SU-DHL-6 (cell line): ENCODE results near the gene TDRD10.

Source experiments
- H2AFZ ChIP-seq: fragments of 200-600 bp; sonication (generic); 2 replicates; pipeline ENCODE4 v1.6.1; 2014; ENCODE audit warnings: low read depth, mild to moderate bottlenecking, moderate library complexity, mixed read lengths, antibody characterized with exemption, low read length; ENCODE audit not compliant: severe bottlenecking
- H3F3A ChIP-seq: fragments of 200-600 bp; shearing (Covaris generic); 2 replicates; pipeline ENCODE4 v1.6.0; 2016; ENCODE audit warnings: antibody characterized with exemption, mild to moderate bottlenecking; ENCODE audit not compliant: insufficient read depth
- H3K27ac ChIP-seq: fragments of 200-600 bp; sonication (generic); 2 replicates; pipeline ENCODE4 v1.5.1; 2016; ENCODE audit warnings: low read depth, mild to moderate bottlenecking, low read length, moderate library complexity, mixed read lengths
- H3K27me3 ChIP-seq: fragments of 200-600 bp; sonication (generic), shearing (Covaris generic); 2 replicates; pipeline ENCODE4 v1.6.0; 2014; ENCODE audit warnings: mild to moderate bottlenecking, low read length
- H3K36me3 ChIP-seq: fragments of 200-600 bp; sonication (generic); 2 replicates; pipeline ENCODE4 v1.6.1; 2014; ENCODE audit warnings: mild to moderate bottlenecking, low read length, mixed read lengths
- H3K4me2 ChIP-seq: fragments of 300-600, 200-600 bp; shearing (Covaris generic), sonication (generic); 2 replicates; pipeline ENCODE4 v1.6.0; 2014; ENCODE audit warnings: low read length, low read depth, mild to moderate bottlenecking; ENCODE audit not compliant: poor library complexity, severe bottlenecking
- H3K4me3 ChIP-seq: fragments of 200-600 bp; sonication (generic); 2 replicates; pipeline ENCODE4 v1.5.1; 2014; ENCODE audit warnings: antibody characterized with exemption, low read length, mild to moderate bottlenecking, mixed read lengths; ENCODE audit not compliant: insufficient read depth, poor library complexity, severe bottlenecking
- H3K79me2 ChIP-seq: fragments of 200-600 bp; sonication (generic); 2 replicates; pipeline ENCODE4 v1.6.1; 2014; ENCODE audit warnings: mild to moderate bottlenecking, low read length, moderate library complexity; ENCODE audit not compliant: insufficient read depth
- H3K9ac ChIP-seq: fragments of 200-600 bp; sonication (generic); 2 replicates; pipeline ENCODE4 v1.7.0; 2014; ENCODE audit warnings: mild to moderate bottlenecking, low read length
- H3K9me2 ChIP-seq: fragments of 200-600 bp; sonication (generic); replicated peaks from 2 replicates; pipeline ENCODE4 v1.6.1; 2014; ENCODE audit warnings: low read length; ENCODE audit not compliant: insufficient read depth
- H3K9me3 ChIP-seq: fragments of 200-600 bp; sonication (generic); 2 replicates; pipeline ENCODE4 v1.6.1; 2014; ENCODE audit warnings: low read length, mixed read lengths; ENCODE audit not compliant: insufficient read depth
- H4K20me1 ChIP-seq: fragments of 200-600 bp; sonication (generic); 2 replicates; pipeline ENCODE4 v1.6.1; 2014; ENCODE audit warnings: low read depth, mild to moderate bottlenecking, antibody characterized with exemption, low read length, moderate library complexity, mixed read lengths
- EZH2phosphoT487 ChIP-seq: fragments of 200-600 bp; sonication (generic), shearing (Covaris generic); conservative IDR thresholded peaks from 2 replicates; pipeline ENCODE4 v1.6.1; 2018; ENCODE audit warnings: mild to moderate bottlenecking, antibody characterized with exemption, low read length, moderate library complexity, mixed read lengths
- TF ChIP-seq, protein P1 (sequence below): fragments of 200-600 bp; sonication (generic); IDR thresholded peaks from one replicate; pipeline ENCODE4 v1.5.1; 2017; ENCODE audit warnings: antibody characterized with exemption, mild to moderate bottlenecking, low read length, moderate library complexity; ENCODE audit not compliant: insufficient read depth, poor library complexity, severe bottlenecking

The TDRD10 gene

DNA sequence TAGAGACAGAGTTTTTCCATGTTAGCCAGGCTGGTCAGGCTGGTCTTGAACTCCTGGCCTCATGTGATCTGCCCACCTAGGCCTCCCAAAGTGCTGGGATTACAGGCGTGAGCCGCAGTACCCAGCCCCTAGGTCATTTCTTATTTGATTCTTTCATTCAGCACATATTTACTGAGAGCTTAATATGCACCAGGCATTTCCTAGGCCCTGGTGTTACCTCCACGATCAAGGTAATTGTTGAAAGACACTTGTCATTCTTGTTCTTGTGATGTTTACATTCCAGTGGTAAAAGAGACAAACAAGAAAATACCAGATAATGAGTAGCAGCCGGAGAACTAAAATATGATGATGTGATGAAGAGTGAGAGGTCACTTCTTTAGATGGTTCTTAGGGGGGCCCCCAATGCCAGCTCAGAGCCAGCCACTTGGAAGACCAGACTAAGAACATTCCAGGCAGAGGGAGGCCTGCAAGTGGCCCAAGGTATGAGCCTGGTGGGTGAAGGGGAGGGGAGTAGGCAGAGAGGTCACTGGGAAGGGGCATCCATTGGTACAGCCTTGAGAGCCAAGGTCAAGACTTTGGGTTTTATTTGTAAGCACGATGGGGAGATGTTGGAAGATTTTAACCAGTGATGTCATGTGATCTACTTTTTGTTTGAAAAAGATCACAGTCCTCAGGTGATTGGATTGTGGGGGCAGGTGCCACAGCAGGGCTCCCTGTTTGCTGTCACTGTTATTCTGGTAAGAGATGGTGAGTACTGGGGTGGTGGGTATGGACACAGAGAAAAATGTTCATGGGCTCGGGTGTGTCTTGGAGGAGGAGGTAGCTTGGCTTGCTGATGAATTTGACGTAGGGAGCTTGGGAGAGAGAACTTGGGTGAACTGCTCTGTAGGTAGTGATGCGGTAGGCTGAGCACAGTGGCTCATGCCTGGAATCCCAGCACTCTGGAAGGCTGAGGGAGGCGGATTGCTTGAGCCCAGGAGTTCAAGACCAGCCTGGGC, 37.8 kb downstream of the TDRD10 start:
- no peaks in the 10 kb centered on the region for H3K9me3 ChIP-seq
- no peak overlapping the region for H3K27ac ChIP-seq
- H4K20me1 ChIP-seq: no peaks in the 10 kb centered on the region
- no peak overlapping the region for H3K9ac ChIP-seq
- no peaks in the 10 kb centered on the region for H3K79me2 ChIP-seq
- H3K27me3 ChIP-seq: no peaks in the 10 kb centered on the region
- H2AFZ ChIP-seq: no peak overlapping the region
- H3K4me3 ChIP-seq: no peak overlapping the region
- TF ChIP-seq, protein P1, sequence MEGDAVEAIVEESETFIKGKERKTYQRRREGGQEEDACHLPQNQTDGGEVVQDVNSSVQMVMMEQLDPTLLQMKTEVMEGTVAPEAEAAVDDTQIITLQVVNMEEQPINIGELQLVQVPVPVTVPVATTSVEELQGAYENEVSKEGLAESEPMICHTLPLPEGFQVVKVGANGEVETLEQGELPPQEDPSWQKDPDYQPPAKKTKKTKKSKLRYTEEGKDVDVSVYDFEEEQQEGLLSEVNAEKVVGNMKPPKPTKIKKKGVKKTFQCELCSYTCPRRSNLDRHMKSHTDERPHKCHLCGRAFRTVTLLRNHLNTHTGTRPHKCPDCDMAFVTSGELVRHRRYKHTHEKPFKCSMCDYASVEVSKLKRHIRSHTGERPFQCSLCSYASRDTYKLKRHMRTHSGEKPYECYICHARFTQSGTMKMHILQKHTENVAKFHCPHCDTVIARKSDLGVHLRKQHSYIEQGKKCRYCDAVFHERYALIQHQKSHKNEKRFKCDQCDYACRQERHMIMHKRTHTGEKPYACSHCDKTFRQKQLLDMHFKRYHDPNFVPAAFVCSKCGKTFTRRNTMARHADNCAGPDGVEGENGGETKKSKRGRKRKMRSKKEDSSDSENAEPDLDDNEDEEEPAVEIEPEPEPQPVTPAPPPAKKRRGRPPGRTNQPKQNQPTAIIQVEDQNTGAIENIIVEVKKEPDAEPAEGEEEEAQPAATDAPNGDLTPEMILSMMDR: no peak
- no peak for TF ChIP-seq EZH2phosphoT487
- H3F3A ChIP-seq: no peaks in the 10 kb centered on the region
- H3K4me2 ChIP-seq: no peak overlapping the region
- H3K36me3 ChIP-seq: no peaks in the 10 kb centered on the region
- H3K9me2 ChIP-seq: no peaks in the 10 kb centered on the region

DNA sequence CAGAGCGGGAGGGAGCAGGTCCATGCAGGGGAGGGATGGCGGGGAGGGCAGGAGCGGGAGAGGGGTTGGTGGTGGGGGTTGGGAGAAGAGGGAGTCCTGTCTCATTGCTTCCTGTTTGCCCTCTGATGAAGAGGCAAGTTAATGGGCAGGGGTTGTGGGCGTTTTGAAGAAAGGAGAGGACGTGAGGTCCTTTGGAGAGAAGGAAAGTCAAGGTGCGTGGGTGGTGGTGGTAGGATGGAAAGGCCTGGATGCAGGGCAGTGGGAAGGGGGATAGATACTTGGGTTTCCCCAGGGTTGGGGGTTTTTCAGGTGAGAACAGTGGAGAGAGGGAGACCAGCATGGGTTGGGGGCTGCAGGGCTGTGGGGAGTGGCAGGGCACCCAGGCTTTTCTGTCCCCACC, 39.2 kb downstream of the TDRD10 start:
- H3F3A ChIP-seq: no peaks in the 10 kb centered on the region
- TF ChIP-seq, protein P1: no peak
- no peak for TF ChIP-seq EZH2phosphoT487
- no peaks in the 10 kb centered on the region for H3K9me2 ChIP-seq
- no peak overlapping the region for H2AFZ ChIP-seq
- H4K20me1 ChIP-seq: no peaks in the 10 kb centered on the region
- no peak overlapping the region for H3K4me2 ChIP-seq
- H3K4me3 ChIP-seq: no peak overlapping the region
- H3K79me2 ChIP-seq: no peaks in the 10 kb centered on the region
- no peaks in the 10 kb centered on the region for H3K27me3 ChIP-seq
- H3K36me3 ChIP-seq: no peaks in the 10 kb centered on the region
- H3K9ac ChIP-seq: no peak overlapping the region
- no peak overlapping the region for H3K27ac ChIP-seq
- no peaks in the 10 kb centered on the region for H3K9me3 ChIP-seq

DNA sequence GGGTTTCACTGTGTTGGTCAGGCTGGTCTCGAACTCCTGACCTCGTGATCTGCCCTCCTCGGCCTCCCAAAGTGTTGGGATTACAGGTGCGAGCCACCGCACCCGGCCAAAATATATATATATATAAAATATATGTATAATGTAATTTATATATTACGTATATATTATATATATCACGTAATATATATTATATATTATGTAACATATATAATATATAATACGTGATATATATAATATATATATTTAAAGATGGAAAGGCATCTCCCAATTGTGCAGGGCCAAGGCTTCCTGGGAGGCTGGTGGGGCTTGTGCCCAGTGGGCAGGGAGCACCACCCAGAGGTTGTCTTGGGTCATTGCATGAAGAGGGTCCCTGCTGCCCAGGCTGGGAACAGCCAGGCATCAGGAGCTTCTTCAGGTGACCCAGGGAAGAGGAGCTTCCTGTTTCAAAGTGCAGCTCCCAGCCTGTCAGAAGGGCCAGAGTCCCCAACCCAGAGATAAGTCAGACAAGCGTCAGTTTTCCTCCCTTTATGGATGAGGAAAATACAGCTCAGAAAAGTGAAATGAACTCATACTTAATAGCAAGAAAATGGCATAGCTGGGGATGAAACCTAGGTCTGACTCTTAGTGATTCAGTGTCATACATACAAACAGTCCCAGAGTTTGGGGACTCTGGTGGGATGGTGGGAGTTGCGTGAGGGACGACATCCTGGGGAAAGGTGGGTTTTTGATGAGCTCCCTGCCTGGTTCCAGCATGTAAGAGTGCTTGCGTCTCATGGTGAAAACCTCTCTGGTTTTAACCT, 44.4 kb downstream of the TDRD10 start:
- Histone ChIP-seq H3K4me2 (no peak overlapping the region), H3K9me2 (no peaks in the 10 kb centered on the region), H3K36me3 (peaks cover 11% of the 10 kb centered on the region), H3K9me3 (no peaks in the 10 kb centered on the region), H3K9ac (no peak overlapping the region), H3F3A (peaks cover 8% of the 10 kb centered on the region), H2AFZ (no peak overlapping the region), H3K79me2 (no peaks in the 10 kb centered on the region), H3K27ac (no peak overlapping the region), H3K4me3 (no peak overlapping the region), H3K27me3 (no peaks in the 10 kb centered on the region), H4K20me1 (peaks cover 3% of the 10 kb centered on the region; the same call in 1 of the 2 replicates)
- TF ChIP-seq, protein P1: peak; percentile 28
- TF ChIP-seq EZH2phosphoT487: no peak
